Liver (tissue), 9 donors: ENCODE data around the gene MRPL37. TPM values are rescaled to one million over a fixed set of nuclear protein-coding genes. Genes with fewer than 3 reads are reported as not detected.

Source experiments
- DNase-seq: peaks from one replicate; pipeline ENCODE4 v3.0.0-alpha.2; 2017; ENCODE audit warnings: low spot score
- H3K27ac ChIP-seq, 2 donors: one replicate each; pipeline ENCODE4 v1.7.0; 2013; ENCODE audit warnings: inconsistent platforms in 2 of 2, low read length in 2 of 2, control low read depth in 1 of 2, low read depth in 1 of 2, mild to moderate bottlenecking in 1 of 2
- H3K27me3 ChIP-seq, 4 donors: one replicate each; pipeline versions ENCODE4 v1.6.1 to v1.7.0; 2013; ENCODE audit warnings: low read length in 3 of 4, inconsistent platforms in 1 of 4, mild to moderate bottlenecking in 1 of 4, moderate library complexity in 1 of 4; ENCODE audit not compliant: control insufficient read depth in 4 of 4, insufficient read depth in 4 of 4
- H3K36me3 ChIP-seq, 4 donors: one replicate each; pipeline versions ENCODE4 v1.6.1 to v1.7.0; 2013; ENCODE audit warnings: low read length in 3 of 4, mild to moderate bottlenecking in 3 of 4, low read depth in 1 of 4, moderate library complexity in 1 of 4; ENCODE audit not compliant: control insufficient read depth in 4 of 4, insufficient read depth in 3 of 4
- H3K4me1 ChIP-seq, 4 donors: one replicate each; pipeline versions ENCODE4 v1.6.1 to v1.7.0; 2013; ENCODE audit warnings: low read length in 3 of 4, mild to moderate bottlenecking in 3 of 4, moderate library complexity in 1 of 4; ENCODE audit not compliant: control insufficient read depth in 4 of 4, insufficient read depth in 4 of 4
- H3K4me3 ChIP-seq, 3 donors: one replicate each; pipeline versions ENCODE4 v1.6.1 to v1.7.0; 2013; ENCODE audit warnings: low read length in 3 of 3, control low read depth in 1 of 3, low read depth in 1 of 3, mild to moderate bottlenecking in 1 of 3
- H3K9ac ChIP-seq, 2 donors: one replicate each; pipeline ENCODE4 v1.7.0; 2013; ENCODE audit warnings: low read length in 2 of 2, mild to moderate bottlenecking in 2 of 2, moderate library complexity in 2 of 2, control low read depth in 1 of 2, low read depth in 1 of 2
- H3K9me3 ChIP-seq, 4 donors: one replicate each; pipeline versions ENCODE4 v1.6.1 to v1.7.0; 2013; ENCODE audit warnings: low read length in 3 of 4; ENCODE audit not compliant: control insufficient read depth in 4 of 4
- EGR1 ChIP-seq, 2 donors: IDR thresholded peaks; 2 replicates each; pipeline ENCODE4 v1.6.1; 2016 to 2018; ENCODE audit warnings: antibody characterized with exemption in 2 of 2, low read depth in 2 of 2
- FOXA1 ChIP-seq: IDR thresholded peaks from 2 replicates; pipeline ENCODE4 v1.6.1; 2016; ENCODE audit warnings: antibody characterized with exemption
- FOXA2 ChIP-seq: IDR thresholded peaks from 2 replicates; pipeline ENCODE4 v1.6.1; 2016; ENCODE audit warnings: antibody characterized with exemption
- GABPA ChIP-seq, 2 donors: IDR thresholded peaks in 1 of 2; conservative IDR thresholded peaks in 1 of 2; 2 replicates each; pipeline ENCODE4 v1.6.1; 2016; ENCODE audit warnings: antibody characterized with exemption in 2 of 2, mild to moderate bottlenecking in 1 of 2, moderate library complexity in 1 of 2
- HNF4A ChIP-seq, 2 donors: conservative IDR thresholded peaks; 2 replicates each; pipeline ENCODE4 v1.6.1; 2016; ENCODE audit warnings: antibody characterized with exemption in 2 of 2, mild to moderate bottlenecking in 2 of 2
- JUND ChIP-seq, 2 donors: IDR thresholded peaks; 2 replicates each; pipeline ENCODE4 v1.6.1; 2016; ENCODE audit warnings: antibody characterized with exemption in 2 of 2
- SP1 ChIP-seq: IDR thresholded peaks from 2 replicates; pipeline ENCODE4 v1.6.1; 2018; ENCODE audit warnings: antibody characterized with exemption, mild to moderate bottlenecking
- TAF1 ChIP-seq: conservative IDR thresholded peaks from 2 replicates; pipeline ENCODE4 v1.6.1; 2016; ENCODE audit warnings: antibody characterized with exemption, mild to moderate bottlenecking
- YY1 ChIP-seq: IDR thresholded peaks from 2 replicates; pipeline ENCODE4 v1.6.1; 2016; ENCODE audit warnings: antibody characterized with exemption, mild to moderate bottlenecking
- WGBS: extraction: QIAGEN DNeasy Blood & Tissue Kit; methylation state at CpG from one replicate; pipeline ENCODE4 v1.1.7; 2013; 5-methylcytosine and 5-hydroxymethylcytosine counted together
- polyA plus RNA-seq, 2 donors: library from polyadenylated mRNA; stranded (reverse) in 1 of 2; unstranded in 1 of 2; fragments of 200-250 nt in 1 of 2; fragments of >200 nt in 1 of 2; fragmentation: Nextera tagmentation in 1 of 2; extraction: Ambion mirVana in 1 of 2; gene quantifications; one replicate each; pipeline versions ENCODE4 v1.2.1 to v1.2.3, GENCODE V29; 2013 to 2015
- total RNA-seq, 2 donors: library from RNA; depleted of rRNA; stranded (reverse); fragments of >200 nt; gene quantifications; one replicate each; pipeline ENCODE4 v1.2.3, GENCODE V29; 2014
- TF ChIP-seq, protein P1 (sequence below): fragments of 150-350 bp; IDR thresholded peaks from 2 replicates; pipeline ENCODE4 v1.5.1; 2017; ENCODE audit warnings: improper control_type of control experiment, low read depth, low read length; ENCODE audit not compliant: missing input control
- TF ChIP-seq, protein P2 (sequence below): IDR thresholded peaks from 2 replicates; pipeline ENCODE4 v1.6.1; 2016; ENCODE audit warnings: antibody characterized with exemption
- TF ChIP-seq, protein P3 (sequence below): IDR thresholded peaks from 2 replicates; pipeline ENCODE4 v1.6.1; 2016; ENCODE audit warnings: antibody characterized with exemption, mild to moderate bottlenecking
- donor health status: healthy.
- donor health status: healthy.
- donor health status: healthy.
- donor health status: healthy.
- donor health status: healthy.

MRPL37 gene
- total and polyA plus RNA-seq, 4 donors: 34.7 to 114 (median 69.2) TPM

DNA sequence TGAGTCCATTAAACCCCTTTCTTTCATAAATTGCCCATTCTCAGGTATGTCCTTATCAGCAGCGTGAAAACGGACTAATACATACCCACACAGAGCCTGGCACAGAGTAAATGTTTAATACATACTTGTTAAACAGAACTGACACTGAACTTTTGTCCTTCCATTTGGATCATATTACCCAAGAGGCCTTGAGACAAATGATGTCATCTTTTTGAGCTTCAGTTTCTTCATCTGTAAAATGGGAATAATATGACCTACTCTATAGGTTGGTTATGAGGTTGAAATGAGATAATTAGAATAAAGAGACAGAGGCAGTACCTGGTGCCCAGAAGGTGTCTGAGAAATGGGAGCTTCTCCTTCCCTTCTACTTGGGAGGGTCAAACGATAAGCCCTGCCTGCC is 13.9 kb upstream of the MRPL37 start:
- no peak for DNase-seq
- TF ChIP-seq TAF1 (no peak), YY1 (no peak), SP1 (no peak), EGR1 (IDR thresholded peaks at IDR 0.05; ENCODE audit: low read depth in 2 of 2) (no peak), HNF4A (conservative IDR thresholded peaks at IDR 0.05) (no peak), JUND (IDR thresholded peaks at IDR 0.05) (no peak), FOXA1 (no peak)
- TF ChIP-seq, protein P1, sequence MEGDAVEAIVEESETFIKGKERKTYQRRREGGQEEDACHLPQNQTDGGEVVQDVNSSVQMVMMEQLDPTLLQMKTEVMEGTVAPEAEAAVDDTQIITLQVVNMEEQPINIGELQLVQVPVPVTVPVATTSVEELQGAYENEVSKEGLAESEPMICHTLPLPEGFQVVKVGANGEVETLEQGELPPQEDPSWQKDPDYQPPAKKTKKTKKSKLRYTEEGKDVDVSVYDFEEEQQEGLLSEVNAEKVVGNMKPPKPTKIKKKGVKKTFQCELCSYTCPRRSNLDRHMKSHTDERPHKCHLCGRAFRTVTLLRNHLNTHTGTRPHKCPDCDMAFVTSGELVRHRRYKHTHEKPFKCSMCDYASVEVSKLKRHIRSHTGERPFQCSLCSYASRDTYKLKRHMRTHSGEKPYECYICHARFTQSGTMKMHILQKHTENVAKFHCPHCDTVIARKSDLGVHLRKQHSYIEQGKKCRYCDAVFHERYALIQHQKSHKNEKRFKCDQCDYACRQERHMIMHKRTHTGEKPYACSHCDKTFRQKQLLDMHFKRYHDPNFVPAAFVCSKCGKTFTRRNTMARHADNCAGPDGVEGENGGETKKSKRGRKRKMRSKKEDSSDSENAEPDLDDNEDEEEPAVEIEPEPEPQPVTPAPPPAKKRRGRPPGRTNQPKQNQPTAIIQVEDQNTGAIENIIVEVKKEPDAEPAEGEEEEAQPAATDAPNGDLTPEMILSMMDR: no peak
- TF ChIP-seq, protein P2, sequence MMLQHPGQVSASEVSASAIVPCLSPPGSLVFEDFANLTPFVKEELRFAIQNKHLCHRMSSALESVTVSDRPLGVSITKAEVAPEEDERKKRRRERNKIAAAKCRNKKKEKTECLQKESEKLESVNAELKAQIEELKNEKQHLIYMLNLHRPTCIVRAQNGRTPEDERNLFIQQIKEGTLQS: no peak
- Histone ChIP-seq H3K4me3 (no peak overlapping the region), H3K27ac (no peak overlapping the region), H3K9me3 (no peaks in the 10 kb centered on the region), H3K36me3 (peaks cover 1 to 26% (median 9%) of the 10 kb centered on the region in 4 donors), H3K27me3 (no peaks in the 10 kb centered on the region), H3K4me1 (no peaks in the 10 kb centered on the region), H3K9ac (no peak overlapping the region)
- WGBS: 95% methylated on average over 3 of the region's 3 CpGs

DNA sequence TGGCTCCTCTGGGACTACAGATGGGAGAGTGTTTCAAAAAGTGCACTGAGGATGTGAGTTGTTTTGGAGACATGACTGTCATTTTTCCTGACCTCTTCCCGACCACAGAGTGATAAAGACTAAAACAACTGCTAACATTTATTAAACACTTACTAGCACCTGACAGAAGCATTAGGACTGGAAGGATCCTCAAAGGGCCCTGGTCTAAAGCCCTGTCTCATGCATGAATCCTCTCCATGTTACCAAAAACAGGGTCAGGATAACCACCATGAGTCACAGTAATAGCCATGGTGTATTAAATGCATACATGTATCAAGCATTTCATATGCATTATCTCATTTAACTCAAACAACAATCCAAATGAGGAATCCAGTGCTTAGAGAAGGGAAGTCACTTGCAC is 11.7 kb upstream of the MRPL37 start:
- Histone ChIP-seq H3K27ac (no peak overlapping the region), H3K4me3 (no peak overlapping the region), H3K9ac (no peak overlapping the region), H3K27me3 (no peaks in the 10 kb centered on the region), H3K9me3 (no peaks in the 10 kb centered on the region), H3K4me1 (no peaks in the 10 kb centered on the region), H3K36me3 (peaks cover 1 to 31% (median 12%) of the 10 kb centered on the region in 4 donors)
- no peak for TF ChIP-seq FOXA2
- TF ChIP-seq JUND (IDR thresholded peaks at IDR 0.05): no peak
- no peak for TF ChIP-seq FOXA1
- TF ChIP-seq, protein P3, sequence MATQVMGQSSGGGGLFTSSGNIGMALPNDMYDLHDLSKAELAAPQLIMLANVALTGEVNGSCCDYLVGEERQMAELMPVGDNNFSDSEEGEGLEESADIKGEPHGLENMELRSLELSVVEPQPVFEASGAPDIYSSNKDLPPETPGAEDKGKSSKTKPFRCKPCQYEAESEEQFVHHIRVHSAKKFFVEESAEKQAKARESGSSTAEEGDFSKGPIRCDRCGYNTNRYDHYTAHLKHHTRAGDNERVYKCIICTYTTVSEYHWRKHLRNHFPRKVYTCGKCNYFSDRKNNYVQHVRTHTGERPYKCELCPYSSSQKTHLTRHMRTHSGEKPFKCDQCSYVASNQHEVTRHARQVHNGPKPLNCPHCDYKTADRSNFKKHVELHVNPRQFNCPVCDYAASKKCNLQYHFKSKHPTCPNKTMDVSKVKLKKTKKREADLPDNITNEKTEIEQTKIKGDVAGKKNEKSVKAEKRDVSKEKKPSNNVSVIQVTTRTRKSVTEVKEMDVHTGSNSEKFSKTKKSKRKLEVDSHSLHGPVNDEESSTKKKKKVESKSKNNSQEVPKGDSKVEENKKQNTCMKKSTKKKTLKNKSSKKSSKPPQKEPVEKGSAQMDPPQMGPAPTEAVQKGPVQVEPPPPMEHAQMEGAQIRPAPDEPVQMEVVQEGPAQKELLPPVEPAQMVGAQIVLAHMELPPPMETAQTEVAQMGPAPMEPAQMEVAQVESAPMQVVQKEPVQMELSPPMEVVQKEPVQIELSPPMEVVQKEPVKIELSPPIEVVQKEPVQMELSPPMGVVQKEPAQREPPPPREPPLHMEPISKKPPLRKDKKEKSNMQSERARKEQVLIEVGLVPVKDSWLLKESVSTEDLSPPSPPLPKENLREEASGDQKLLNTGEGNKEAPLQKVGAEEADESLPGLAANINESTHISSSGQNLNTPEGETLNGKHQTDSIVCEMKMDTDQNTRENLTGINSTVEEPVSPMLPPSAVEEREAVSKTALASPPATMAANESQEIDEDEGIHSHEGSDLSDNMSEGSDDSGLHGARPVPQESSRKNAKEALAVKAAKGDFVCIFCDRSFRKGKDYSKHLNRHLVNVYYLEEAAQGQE: no peak
- TF ChIP-seq SP1: no peak
- WGBS: 93% methylated on average over 1 of the region's 1 CpG
- DNase-seq: no peak

DNA sequence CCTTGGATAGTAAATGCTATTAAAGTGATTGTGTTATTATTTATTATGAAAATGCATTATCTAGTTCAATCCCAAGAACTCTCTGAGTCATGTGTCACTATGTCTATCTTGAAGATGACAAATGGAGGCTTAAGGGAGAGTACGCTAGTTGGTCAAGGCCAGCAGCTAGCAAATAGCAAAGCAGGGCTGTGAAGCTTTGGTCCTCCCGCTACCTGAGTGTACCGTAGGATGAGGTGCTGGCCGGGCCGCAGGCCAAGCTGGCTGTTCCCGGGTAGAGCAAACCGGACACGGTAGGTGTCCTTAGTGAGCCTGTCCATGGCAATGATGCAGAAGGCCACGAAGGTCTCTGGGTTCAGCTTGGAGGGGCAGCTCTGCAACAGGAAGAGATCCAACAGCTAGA is 9.4 kb upstream of the MRPL37 start:
- no peak for DNase-seq

More for the DNA sequence above, 9.4 kb upstream of the MRPL37 start:
- H3K4me3 ChIP-seq: no peak overlapping the region
- H3K27ac ChIP-seq: no peak overlapping the region
- TF ChIP-seq FOXA2: no peak
- TF ChIP-seq FOXA1: no peak
- no peak for TF ChIP-seq HNF4A (conservative IDR thresholded peaks at IDR 0.05)
- TF ChIP-seq, protein P1: no peak
- no peak for TF ChIP-seq GABPA (IDR thresholded peaks at IDR 0.05 in 1 of 2, conservative IDR thresholded peaks at IDR 0.05 in 1 of 2)
- no peak overlapping the region for H3K9ac ChIP-seq
- no peaks in the 10 kb centered on the region for H3K9me3 ChIP-seq
- 94% methylated on average over 9 of the region's 9 CpGs for WGBS
- H3K4me1 ChIP-seq: no peaks in the 10 kb centered on the region
- peaks cover 5 to 43% (median 15%) of the 10 kb centered on the region in 4 donors for H3K36me3 ChIP-seq
- no peaks in the 10 kb centered on the region for H3K27me3 ChIP-seq
